Neural crest cell (in vitro differentiated cells): ENCODE measurements around the gene MRTO4. TPM values are rescaled to one million over a fixed set of nuclear protein-coding genes. Genes with fewer than 3 reads are reported as not detected.

Experiments used
- DNase-seq: peaks from one replicate; pipeline ENCODE4 v3.0.0; 2021; ENCODE audit warnings: low read depth, mixed read lengths, low spot score
- H3K27ac Mint-ChIP-seq: one replicate; pipeline ENCODE4 v1.8.0; 2021; ENCODE audit warnings: mild to moderate bottlenecking, mixed read lengths; ENCODE audit not compliant: unreplicated experiment
- H3K27me3 Mint-ChIP-seq: 2 replicates; pipeline ENCODE4 v1.8.0; 2021; ENCODE audit warnings: low read depth, mild to moderate bottlenecking, mixed read lengths
- H3K36me3 Mint-ChIP-seq: 2 replicates; pipeline ENCODE4 v1.8.0; 2021; ENCODE audit warnings: low read depth, mild to moderate bottlenecking, mixed read lengths
- H3K4me1 Mint-ChIP-seq: 2 replicates; pipeline ENCODE4 v1.8.0; 2021; ENCODE audit warnings: mixed read lengths
- H3K4me3 Mint-ChIP-seq: one replicate; pipeline ENCODE4 v1.8.0; 2021; ENCODE audit warnings: mild to moderate bottlenecking, mixed read lengths
- H3K9me3 Mint-ChIP-seq: 2 replicates; pipeline ENCODE4 v1.8.0; 2021; ENCODE audit warnings: mixed read lengths
- total RNA-seq: library from RNA; stranded (reverse); gene quantifications from 2 replicates; pipeline ENCODE4 v1.2.1, GENCODE V29; 2021
- TF ChIP-seq, protein P1 (sequence below): fragments of 200-600 bp; sonication (generic); conservative IDR thresholded peaks from 2 replicates; pipeline ENCODE4 v1.5.0; 2021; ENCODE audit warnings: antibody characterized with exemption, mild to moderate bottlenecking

The MRTO4 gene
- total RNA-seq, 1 donor from 2014 or later = 58.3 TPM

DNA sequence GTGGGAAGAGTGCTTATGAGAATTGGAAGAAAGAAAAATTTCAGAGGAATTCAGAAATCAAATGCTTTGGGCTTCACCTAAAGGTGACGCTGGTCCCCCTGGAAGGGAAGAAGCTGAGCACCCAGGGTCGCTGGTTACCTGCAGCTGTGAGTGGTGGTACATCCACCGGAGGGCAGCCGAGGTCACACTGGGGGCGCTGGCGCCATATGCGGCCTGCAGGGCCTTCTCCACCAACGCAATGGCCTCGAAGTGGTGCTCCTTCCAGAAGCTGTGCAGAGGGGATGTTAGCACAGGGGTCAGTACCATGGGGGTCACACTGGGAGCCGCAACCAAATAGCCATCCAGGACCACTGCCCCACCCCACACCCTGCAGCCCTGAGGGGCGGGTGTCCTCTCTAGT is 54.3 kb downstream of the MRTO4 start:
- Mint-ChIP-seq H3K4me1 (peaks cover 19% of the 10 kb centered on the region), H3K4me3 (no peak overlapping the region), H3K9me3 (no peaks in the 10 kb centered on the region), H3K27ac (no peak overlapping the region), H3K36me3 (peaks cover 17% of the 10 kb centered on the region), H3K27me3 (no peaks in the 10 kb centered on the region)
- DNase-seq = no peak
- TF ChIP-seq, protein P1, sequence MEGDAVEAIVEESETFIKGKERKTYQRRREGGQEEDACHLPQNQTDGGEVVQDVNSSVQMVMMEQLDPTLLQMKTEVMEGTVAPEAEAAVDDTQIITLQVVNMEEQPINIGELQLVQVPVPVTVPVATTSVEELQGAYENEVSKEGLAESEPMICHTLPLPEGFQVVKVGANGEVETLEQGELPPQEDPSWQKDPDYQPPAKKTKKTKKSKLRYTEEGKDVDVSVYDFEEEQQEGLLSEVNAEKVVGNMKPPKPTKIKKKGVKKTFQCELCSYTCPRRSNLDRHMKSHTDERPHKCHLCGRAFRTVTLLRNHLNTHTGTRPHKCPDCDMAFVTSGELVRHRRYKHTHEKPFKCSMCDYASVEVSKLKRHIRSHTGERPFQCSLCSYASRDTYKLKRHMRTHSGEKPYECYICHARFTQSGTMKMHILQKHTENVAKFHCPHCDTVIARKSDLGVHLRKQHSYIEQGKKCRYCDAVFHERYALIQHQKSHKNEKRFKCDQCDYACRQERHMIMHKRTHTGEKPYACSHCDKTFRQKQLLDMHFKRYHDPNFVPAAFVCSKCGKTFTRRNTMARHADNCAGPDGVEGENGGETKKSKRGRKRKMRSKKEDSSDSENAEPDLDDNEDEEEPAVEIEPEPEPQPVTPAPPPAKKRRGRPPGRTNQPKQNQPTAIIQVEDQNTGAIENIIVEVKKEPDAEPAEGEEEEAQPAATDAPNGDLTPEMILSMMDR = no peak

DNA sequence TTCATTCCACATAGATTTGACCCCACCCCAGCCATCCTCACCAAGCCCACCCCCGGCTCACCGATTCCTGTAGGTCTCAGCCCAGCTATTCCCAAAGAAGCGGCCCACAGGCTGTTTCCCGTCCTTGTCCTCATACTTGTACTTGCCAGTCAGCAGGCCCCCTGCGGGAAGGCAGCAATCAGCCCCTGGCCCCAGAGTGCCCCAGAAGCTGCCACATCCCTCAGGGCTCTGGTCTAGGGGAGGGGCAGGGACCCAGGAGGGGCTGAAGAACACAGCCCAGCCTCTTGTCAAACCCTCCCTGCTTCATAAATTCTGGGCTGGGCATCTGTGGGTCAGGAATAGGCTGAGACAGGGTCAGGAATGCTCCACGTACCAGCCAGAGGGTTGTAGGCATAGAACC is 55.3 kb downstream of the MRTO4 start:
- DNase-seq = no peak
- no peaks in the 10 kb centered on the region for H3K27me3 Mint-ChIP-seq
- H3K27ac Mint-ChIP-seq = no peak overlapping the region
- H3K36me3 Mint-ChIP-seq = peaks cover 19% of the 10 kb centered on the region
- TF ChIP-seq, protein P1 = no peak
- no peaks in the 10 kb centered on the region for H3K9me3 Mint-ChIP-seq
- H3K4me1 Mint-ChIP-seq = peaks cover 24% of the 10 kb centered on the region
- no peak overlapping the region for H3K4me3 Mint-ChIP-seq

DNA sequence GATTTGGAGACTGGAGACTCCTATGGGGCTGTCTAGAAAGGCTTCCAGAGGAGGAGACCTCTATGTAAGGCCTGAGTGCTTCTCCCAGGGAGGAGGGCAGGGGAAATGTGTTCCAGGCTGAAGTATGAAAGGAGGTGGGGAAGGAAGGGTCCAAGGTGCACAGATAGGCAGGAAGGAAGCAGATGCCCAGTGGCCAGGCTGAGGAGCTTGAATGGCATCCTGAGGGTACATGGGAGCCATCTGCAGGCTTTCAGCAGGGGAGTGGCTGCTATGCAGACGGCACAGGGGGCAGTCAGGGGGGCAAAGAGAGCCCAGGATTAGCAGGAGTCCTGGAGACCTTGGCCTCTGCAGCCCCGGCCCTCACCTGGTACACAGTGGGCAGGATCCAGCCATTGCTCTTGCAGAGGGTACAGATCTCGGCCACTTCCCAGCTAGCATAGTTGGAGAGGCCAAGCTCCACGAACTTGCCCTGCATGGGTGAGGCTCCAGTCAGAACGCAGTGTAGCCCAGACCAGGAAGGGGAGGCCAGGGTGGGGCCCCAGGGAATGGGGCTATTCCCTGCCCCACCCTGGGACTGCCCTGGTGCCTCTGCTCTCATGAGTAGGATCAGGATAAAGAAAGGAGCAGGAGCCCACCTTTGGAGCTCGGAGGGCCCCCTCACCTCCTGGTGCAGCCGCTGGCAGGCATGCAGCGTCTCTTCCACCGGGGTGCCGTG is 56.3 kb downstream of the MRTO4 start:
- Mint-ChIP-seq H3K36me3 (peaks cover 16% of the 10 kb centered on the region), H3K4me1 (peaks cover 27% of the 10 kb centered on the region), H3K27me3 (no peaks in the 10 kb centered on the region), H3K4me3 (peak overlapping the region; percentile 78), H3K9me3 (no peaks in the 10 kb centered on the region), H3K27ac (no peak overlapping the region)
- no peak for DNase-seq
- TF ChIP-seq, protein P1 = no peak

DNA sequence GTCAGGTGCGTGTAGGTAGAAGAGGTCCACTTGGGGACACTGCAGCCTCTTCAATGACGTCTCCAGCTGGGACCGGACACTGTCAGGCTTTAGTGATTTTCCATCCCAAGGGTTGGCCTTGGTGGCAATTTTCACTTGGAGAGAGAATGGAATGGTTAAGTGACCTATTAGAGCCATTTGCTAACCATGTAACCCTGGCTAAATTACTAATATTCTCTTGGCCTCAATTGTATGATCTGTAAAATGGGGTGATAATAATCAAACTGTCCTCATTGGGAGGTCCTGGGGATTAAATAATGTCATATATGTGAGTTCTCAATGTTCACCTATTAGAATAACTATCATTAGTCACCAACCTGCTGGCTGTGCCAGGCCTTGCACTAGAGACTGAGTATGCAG is 56.9 kb downstream of the MRTO4 start:
- H3K4me3 Mint-ChIP-seq = peak overlapping the region; percentile 78
- DNase-seq = no peak
- H3K4me1 Mint-ChIP-seq = peaks cover 32% of the 10 kb centered on the region
- TF ChIP-seq, protein P1 = no peak
- H3K27ac Mint-ChIP-seq = no peak overlapping the region
- H3K27me3 Mint-ChIP-seq = no peaks in the 10 kb centered on the region
- H3K9me3 Mint-ChIP-seq = no peaks in the 10 kb centered on the region
- H3K36me3 Mint-ChIP-seq = peaks cover 12% of the 10 kb centered on the region

DNA sequence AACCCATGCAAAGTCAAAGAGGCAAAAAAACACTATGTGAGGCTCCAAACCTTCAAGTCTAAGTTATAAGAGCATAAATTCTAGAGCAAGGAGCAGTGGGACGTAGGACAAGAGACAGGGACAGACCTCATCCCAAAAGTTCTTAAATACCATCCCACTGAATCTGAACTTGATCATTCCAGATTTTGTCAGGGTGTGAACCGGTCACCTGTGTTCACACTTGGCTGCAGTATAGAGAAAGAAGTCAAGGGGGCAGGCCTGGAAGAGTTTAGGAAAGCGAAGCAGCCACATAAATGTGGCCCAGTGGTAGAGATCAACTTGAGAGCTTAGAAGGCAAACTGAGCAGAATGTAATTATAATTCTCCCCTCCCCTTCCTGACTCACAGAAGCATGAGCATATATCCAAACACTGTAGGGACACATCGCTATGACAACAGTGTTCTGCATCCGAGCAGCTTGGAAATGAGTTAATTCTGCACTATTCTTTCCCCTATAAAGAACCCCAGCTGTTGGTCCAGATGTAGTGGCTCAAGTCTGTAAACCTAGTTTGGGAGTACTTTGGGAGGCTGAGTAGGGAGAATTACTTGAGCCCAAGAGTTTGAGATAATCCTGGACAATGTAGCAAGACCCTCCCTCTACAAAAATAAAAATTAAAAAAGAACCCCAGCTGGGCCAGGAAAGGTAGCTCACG is 57.7 kb downstream of the MRTO4 start:
- H3K27ac Mint-ChIP-seq = no peak overlapping the region
- H3K4me1 Mint-ChIP-seq = peaks cover 35% of the 10 kb centered on the region
- no peaks in the 10 kb centered on the region for H3K9me3 Mint-ChIP-seq
- TF ChIP-seq, protein P1 = no peak
- no peaks in the 10 kb centered on the region for H3K27me3 Mint-ChIP-seq
- H3K4me3 Mint-ChIP-seq = peak overlapping the region; percentile 78
- peaks cover 9% of the 10 kb centered on the region for H3K36me3 Mint-ChIP-seq
- DNase-seq = no peak

Other genes with a start within 250 kb of the MRTO4 start
- 114 and 125 TPM in 2 replicates for gene UBR4, start 41.5 kb upstream of the MRTO4 start, total RNA-seq
- gene EMC1, start 281 bp upstream of the MRTO4 start, total RNA-seq = 57.2 and 61.8 TPM in 2 replicates
- gene AKR7A3, start 37.0 kb downstream of the MRTO4 start, total RNA-seq = 2.0 and 2.1 TPM in 2 replicates
- gene AKR7A2, start 60.3 kb downstream of the MRTO4 start, total RNA-seq = 70.4 and 75.7 TPM in 2 replicates
- gene SLC66A1, start 60.5 kb downstream of the MRTO4 start, total RNA-seq = 27.4 and 32.3 TPM in 2 replicates
- gene CAPZB, start 233.7 kb downstream of the MRTO4 start, total RNA-seq = 256 and 257 TPM in 2 replicates